ENCODE data around the gene THAP3.

- TF ChIP-seq, protein P1, sequence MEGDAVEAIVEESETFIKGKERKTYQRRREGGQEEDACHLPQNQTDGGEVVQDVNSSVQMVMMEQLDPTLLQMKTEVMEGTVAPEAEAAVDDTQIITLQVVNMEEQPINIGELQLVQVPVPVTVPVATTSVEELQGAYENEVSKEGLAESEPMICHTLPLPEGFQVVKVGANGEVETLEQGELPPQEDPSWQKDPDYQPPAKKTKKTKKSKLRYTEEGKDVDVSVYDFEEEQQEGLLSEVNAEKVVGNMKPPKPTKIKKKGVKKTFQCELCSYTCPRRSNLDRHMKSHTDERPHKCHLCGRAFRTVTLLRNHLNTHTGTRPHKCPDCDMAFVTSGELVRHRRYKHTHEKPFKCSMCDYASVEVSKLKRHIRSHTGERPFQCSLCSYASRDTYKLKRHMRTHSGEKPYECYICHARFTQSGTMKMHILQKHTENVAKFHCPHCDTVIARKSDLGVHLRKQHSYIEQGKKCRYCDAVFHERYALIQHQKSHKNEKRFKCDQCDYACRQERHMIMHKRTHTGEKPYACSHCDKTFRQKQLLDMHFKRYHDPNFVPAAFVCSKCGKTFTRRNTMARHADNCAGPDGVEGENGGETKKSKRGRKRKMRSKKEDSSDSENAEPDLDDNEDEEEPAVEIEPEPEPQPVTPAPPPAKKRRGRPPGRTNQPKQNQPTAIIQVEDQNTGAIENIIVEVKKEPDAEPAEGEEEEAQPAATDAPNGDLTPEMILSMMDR (IDR thresholded peaks at IDR 0.05; ENCODE audit: low read length) = no peak
- TF ChIP-seq EZH2 (IDR thresholded peaks at IDR 0.05; ENCODE audit: borderline replicate concordance, low read length) = no peak
These were observed 5.4 kb downstream of the THAP3 start for GRCh38 chr1:6630027-6630426.
